ENCODE measurements around the gene GSE1.
A peak's percentile ranks its signal among the peaks of the same experiment; 100 is the strongest.

GSE1 gene

DNA sequence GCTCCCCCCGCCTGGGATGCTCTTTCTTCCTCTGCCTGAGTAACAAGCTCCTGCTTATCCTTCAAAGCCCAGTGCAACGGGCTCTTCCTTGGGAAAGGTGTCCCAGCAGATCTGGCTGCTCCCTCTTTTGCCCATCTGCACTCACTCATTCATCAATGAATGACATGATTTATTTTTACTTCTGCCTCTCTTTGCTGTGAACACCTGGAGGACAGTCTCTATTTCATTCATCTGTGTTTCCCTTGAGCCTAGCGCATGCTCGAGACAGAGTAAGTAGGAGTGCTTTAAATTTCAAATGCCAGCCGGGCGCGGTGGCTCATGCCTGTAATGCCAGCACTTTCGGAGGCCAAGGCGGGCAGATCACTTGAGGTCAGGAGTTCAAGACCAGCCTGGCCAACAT lies 97.6 kb downstream of the GSE1 start:
- DNase-seq, result no peak

DNA sequence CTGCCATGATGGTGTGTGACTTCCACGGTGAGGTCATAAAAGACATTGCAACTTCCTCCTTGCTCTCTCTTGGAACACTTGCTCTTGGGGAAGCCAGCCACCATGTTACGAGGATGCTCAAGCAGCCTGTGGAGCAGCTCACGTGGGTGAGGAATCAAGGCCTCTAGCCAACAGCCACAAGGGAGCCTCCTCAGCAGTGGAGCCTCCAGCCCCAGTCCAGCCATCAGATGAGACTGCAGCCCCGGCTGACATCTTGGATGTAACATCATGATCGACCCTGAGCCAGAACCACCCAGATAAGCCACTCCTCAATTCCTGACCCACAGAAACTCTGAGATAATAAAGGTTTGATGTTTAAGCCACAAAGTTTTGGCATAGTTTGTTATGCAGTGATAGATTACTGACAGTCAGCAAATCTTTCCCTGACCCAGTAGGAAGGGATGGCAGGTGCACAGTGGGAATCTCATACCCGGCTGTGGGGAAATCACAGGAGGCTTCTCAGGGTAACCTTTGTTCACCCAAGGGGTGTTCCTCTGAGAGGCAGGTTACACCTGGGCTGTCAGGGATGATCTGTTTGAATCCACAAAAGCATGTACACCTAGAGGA lies 99.0 kb downstream of the GSE1 start:
- no peak for DNase-seq

DNA sequence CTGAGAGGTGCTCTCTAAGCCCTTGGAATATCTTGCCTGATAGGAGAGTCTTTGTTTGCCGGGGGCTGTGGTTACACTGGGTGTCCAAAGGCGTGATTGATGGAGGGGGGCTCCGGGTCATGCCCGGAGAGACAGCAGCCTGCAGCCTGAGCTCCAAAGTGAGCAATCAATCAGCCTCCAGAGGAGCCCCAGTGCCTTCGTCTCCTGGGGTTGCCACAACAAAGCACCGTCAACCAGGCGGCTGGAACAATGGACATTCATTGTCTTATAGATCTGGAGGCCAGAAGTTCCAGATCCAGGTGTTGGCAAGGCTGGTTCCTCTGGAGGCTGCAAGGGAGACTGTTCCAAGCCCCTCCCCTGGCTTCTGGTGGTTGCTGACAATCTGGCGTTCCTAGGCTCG lies 99.7 kb downstream of the GSE1 start:
- no peak for DNase-seq

DNA sequence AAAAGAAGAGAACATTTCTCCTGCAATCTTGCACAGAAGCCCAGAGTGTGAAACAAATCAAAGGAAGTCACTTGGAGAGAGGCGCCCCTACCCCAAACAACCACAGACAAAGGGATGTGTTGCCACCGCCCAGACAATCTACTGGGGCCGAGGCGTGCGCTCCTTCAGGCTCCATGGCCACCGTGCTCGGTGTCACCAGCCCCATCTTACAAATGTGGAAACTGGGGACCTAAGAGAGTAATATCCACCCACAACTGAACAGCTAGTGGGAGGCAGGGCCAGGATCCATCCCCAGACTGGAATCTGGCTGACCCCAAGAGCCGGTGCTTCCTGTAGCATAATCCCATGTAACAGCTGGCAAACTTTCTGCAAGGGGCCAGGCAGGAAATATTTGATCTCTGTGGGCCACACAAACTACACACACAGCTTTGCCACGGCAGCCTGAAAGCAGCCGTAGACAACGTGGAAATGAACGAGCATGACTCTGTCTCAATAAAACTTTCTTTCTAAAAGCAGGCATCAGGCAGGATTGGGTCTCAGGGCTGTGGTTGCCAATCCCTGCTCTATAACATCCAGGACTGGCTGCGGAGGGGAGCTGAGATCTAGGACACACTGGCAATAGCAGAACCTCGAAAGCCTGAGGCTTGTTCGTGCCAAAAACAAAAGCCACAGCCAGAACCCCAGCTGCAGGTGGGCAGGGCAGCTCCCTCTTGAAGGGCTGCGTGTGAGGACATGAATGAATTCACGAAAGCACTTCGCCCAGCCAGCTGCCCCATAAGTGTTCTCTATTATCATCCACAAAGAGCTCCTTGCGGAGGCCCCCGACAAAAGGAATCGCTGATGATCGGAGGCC lies 102.3 kb downstream of the GSE1 start:
- no peak for DNase-seq

DNA sequence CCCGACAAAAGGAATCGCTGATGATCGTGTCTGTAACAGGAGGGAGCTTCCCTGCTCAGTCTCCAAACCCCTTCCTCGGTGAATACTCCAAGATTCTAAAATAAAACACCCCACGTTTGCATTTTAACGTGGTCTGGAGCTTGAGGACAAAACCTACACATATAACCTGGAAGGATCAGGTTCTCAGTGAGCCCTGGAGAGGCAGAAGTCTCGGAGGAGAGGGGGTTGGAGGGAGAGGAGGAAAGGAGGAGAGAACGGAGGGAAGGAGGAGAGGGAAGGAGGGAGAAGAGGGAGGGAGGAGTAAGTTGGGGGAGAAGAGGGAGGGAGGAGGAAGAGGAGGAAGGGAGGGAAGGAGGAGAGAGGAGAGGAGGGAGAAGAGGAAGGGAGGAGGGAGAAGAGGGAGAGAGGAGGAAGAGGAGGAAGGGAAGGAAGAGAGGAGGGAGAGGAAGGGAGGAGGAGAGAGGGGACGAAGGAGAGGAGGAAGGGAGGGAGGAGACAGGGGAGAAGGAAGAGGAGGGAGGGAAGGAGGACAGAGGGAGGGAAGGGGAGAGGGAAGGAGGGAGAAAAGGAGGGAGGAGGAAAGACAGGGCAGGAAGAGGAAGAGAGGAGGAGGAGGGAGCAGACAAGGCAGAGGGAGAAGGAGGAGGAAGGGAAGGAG lies 103.0 kb downstream of the GSE1 start:
- no peak for DNase-seq

DNA sequence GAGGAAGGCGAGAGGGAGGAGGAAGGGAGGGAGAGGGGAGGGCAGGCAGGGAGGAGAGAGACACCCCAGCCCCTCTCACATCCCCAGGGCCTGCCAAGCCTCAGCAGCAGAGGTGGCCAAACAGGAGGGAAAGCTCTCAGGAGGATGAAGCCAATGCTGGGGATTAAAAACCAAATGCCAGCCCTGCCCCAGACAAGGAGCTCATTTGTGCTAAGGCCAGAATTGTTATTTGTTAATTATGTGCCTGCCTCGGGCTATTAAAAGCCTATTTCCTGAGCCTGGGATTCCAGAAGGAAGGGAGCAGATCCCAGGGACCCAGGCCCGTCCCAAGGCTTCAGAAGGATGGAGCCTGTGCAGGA lies 103.5 kb downstream of the GSE1 start:
- DNase-seq, result no peak

DNA sequence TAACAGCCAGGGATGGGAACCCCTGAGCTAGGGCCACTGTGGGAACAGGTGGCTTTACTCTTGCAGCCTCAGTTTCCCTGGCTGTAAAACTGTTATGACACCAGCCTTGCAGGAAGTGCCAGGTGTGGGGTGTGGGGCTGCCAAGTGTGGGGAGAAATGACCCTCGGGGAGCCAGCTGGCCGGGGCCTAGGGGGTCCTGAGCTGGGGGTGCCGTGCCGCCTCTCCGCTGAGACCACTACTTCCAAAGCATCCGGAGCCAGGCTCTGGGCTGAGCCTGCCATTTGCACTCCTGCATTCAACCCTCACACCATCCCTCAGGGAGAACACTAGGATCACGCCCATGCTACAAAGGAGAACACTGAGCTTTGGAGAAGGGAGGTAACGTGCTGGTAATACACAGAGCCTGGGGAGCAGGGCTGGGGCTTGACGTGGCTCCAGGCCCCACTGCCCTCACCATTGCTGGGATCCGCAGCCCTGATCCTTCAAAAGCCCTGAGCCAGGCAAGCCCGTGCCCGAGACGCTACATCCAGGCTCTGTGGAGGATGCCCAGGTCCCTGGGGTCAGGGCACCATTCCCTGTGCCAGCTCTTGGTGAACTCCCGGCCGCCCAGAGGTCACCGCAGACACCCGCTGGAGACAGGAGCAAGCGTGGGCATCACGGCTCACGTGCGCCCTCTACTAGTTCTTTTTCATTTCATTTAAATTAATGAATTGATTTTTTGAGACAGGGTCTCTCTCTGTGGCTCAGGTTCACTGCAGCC lies 104.5 kb downstream of the GSE1 start:
- peak; percentile 90 for DNase-seq

DNA sequence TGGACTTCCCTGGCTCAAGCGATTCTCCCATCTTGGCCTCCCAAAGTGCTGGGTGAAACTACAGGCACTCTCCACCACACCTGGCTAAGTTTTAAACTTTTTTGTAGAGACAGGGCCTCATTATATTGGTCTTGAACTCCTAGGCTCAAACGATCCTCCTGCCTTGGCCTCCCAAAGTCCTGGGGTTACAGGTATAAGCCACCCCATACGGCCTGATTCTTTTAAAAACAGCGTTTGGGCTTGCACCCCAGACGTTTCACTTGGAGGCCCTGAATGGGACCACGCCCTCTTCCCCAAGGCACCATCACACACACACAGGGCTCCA lies 105.0 kb downstream of the GSE1 start:
- no peak for DNase-seq

DNA sequence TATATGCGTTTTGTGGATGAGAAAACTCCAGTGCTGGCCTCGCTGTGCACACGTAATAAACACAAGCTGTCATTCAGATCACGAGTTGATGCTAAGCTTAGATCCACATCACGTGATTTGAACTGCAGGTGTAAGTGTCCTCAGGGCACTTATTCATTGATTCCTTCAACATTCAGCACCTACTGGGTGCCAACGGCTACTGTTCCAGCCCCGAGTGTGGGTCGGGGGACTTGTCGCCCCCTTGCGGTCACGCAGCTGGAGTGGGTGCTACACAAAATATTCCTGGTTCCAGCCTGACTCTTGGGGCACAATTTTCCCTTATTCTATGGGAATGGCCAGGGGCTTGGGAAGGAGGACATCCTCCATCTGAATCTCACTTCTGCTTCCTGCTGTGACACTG lies 105.6 kb downstream of the GSE1 start:
- DNase-seq, result peak; percentile 26

DNA sequence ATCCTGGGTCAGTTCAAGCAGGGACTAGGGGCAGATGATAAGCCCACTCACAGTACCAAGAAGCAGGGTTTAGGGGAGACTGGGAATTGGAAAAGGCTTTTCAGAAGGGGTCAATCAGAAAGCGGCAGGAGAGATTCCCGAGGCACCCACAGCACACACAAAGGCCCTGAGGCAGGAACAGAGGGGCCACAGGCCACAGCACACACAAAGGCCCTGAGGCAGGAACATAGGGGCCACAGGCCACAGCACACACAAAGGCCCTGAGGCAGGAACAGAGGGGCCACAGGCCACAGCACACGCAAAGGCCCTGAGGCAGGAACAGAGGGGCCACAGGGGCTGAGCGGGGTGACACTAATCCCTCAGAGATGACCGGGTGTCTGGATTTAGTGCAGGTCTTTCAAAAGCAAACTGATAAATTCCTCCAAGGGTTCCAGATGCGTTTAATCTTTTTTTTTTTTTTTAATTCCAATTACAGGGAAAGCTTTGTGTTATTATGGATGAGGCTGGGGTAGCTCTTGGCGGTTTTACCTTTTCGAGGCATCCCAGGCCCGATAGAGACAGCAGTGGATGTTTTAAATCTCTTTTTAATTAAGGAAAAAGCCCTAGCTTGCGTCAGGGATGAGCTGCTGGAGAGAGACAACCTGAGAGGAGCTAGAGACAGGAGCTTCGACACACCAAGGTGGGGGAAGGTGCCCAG lies 106.6 kb downstream of the GSE1 start:
- no peak for DNase-seq

DNA sequence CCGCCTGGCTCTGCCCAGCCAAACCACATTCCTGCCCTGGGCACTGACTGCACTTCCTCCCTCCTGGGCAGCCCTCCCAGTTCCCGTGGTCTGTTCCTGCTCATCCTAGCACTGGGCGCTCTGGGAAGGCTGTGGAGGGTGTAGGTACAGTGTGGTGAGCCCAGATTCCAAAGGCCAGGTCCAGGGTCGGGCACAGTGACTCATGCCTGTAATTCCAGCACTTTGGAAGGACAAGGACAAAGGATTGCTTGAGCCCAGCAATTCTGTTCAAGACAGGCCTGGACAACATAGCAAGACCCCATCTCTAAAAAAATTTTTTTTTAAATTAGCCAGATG lies 107.1 kb downstream of the GSE1 start:
- no peak for DNase-seq

DNA sequence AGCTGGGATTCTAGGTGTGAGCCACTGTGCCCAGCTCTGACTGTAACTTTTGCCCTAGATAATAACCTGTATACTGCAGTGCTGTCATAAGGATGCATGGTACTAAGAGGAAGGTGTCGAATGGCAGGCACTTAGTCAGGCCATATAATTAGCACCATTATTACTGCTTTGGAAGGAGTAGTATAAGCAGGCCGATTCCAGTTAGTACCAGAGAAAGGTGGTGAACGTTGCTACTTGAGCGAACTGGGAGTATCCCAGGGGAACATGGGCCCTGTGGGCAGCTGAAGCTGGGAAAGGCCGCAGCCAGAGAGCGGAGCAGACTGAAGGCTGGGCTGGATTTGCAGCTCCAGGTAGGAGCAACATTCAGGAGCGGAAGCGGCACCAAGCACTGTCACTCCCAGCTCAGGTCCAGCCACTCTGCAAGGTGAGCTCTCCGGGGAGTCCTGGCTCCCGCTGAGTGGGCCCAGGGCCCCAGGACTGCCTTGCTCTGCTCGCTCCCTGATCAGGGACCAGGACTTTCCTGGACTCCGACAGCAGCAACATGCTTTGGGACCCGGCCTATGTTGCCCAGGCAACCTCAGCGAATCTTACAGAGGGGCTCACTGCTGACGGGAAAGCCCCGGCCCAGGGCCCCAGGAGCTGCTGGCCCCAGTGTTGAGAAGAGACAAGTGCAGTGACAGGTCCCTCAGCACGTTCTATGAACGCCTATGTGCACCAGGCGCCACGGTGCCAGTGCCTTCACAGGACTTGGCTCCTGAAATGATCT lies 109.2 kb downstream of the GSE1 start:
- no peak for DNase-seq

DNA sequence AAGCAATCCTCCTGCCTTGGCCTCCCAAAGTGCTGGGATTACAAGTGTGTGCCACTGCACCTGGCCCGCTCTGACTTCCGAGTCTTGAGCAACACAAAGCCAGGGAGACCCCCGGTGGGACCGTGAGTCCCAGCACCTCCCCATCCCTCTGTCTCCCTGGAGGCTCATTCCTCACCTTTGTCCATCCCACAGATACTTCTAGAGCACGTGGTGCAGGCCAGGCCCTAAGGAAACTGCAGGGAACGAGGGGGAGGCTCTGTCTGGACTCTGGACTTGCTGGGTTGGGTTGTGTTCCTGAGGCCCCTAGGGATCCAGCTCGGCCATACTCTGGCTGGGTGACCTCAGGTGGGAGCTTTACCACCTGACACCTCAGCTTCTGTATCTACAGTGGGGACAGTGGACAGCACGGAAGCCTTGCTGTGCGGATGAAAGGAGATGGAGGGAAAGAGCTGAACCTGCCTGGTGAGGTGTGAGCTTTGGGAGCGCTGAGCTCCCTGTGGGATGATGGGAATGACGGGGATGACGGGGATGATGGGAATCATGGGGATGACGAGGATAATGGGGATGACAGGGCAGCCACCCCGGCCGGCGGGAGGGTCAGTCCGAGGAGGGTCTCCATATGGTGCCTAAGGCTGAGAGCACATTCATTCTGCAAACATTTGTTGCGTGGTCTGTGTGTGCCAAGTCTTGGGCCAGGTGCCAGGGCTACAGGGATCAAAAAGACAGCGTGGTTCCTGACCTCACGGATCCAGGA lies 111.2 kb downstream of the GSE1 start:
- no peak for DNase-seq

DNA sequence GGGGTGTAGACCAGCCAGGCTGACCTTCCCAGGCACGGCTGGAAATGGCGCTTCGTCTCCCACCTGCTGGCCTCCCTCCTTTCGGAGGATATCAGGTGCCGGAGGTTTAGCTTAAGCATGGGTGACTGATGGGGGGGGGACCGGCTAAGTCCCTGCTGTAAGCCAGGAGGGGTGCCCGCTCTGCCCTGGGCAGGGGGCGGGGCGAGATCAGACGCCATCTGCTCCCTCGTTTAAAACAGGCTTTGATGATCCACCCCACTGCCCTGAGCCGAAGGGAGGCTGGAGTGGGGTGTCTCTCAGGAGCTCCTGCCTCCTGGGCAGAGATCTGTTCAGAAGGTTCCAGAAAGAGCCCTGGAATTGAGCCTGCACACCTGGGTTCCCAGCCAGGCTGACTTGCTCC lies 111.8 kb downstream of the GSE1 start:
- no peak for DNase-seq
